HG02973 (cell line): ENCODE measurements around the gene FAAH2.
"Not testable (repeated sequence)": the region's sequence is repeated elsewhere in the genome, so short reads cannot be mapped to it uniquely, and the experiment has no call there.

Experiments
- ATAC-seq: cut with Tn5 transposase; IDR thresholded peaks from one replicate; pipeline ENCODE4 v1.9.1; 2021; ENCODE audit warnings: moderate library complexity; ENCODE audit not compliant: unreplicated experiment

Gene FAAH2, protein sequence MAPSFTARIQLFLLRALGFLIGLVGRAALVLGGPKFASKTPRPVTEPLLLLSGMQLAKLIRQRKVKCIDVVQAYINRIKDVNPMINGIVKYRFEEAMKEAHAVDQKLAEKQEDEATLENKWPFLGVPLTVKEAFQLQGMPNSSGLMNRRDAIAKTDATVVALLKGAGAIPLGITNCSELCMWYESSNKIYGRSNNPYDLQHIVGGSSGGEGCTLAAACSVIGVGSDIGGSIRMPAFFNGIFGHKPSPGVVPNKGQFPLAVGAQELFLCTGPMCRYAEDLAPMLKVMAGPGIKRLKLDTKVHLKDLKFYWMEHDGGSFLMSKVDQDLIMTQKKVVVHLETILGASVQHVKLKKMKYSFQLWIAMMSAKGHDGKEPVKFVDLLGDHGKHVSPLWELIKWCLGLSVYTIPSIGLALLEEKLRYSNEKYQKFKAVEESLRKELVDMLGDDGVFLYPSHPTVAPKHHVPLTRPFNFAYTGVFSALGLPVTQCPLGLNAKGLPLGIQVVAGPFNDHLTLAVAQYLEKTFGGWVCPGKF

DNA sequence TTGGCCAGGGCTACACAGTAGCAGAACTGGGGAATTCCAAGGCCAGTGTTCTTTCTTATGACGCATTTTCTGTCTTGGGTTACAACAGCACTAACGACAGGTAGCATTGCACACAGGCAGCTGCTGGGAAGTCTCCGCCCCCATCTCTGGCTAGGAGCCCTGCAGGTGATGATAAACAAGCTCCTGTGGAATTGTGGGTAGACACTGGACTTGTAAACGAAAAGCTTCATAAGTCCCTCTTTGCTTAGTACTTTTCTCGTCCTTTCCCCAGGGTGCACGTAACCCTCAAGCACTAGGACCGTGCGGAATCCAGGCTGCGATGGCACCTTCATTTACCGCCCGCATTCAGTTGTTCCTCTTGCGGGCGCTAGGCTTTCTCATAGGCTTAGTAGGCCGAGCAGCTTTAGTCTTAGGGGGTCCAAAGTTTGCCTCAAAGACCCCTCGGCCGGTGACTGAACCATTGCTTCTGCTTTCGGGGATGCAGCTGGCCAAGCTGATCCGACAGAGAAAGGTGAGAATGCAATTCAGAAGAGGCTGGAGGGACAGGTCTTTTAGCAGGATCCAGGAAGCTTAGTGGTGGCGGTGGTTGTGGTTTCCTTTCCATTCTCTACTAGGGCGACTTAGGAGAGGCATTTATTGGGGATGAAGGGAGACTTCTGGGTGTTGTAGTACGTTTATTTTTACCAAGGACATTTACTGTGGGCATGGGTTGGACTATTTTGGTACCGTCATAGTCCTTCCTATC is at the start of gene FAAH2:
Gene FAAH2, plus strand, starts transcription at position 200 of the 745 bp plus-strand sequence. Its CDS starts 120 bp downstream, at position 320.
- peak; percentile 99 for ATAC-seq

DNA sequence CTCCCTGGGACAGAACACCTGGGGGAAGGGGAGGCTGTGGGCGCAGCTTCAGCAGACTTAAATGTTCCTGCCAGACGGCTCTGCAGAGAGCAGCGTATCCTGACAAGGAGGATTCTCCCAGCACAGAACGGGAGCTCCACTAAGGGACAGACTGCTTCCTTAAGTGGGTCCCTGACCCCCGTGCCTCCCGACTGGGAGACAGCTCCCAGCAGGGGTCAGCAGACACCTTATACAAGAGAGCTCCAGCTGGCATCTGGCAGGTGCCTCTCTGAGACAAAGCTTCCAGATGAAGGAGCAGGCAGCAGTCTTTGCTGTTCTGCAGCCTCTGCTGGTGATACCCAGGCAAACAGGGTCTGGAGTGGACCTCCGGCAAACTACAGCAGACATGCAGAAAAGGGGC is 44.5 kb upstream of the FAAH2 start:
- no peak for ATAC-seq

DNA sequence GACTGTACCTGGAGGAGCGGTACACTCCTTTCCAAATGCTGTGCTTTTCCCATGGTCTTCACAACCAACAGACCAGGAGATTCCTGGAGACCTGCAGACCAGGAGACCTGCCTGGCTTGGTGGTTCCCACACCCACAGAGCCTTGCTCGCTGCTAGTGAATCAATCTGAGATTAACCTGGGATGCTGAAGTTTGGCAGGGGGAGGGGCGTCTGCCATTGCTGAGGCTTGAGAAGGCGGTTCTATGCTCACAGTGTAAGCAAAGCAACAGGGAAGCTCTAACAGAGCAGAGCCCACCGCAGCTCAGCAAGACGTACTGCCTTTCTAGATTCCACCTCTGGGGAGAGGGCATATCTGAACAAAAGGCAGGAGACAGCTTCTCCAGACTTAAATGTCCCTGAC is 34.5 kb upstream of the FAAH2 start:
- no peak for ATAC-seq

DNA sequence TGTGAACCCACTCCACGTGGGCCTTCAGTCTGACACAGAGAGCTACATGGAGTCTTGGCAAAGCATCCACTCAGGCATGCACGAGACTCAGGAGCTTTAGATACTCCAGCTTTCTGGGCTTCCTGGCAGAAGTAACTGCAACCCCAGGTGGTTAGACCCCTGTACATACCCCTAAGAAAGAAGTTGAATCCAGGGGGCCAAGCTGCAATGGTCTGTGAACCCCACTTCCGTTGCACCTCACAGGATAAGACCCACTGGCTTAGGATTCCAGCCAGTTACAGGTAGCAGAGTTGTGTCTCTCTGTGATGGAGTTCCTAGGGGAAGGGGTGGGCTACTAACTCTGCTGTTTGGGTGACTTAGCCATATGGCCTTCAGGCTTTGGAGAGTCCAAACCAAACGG is 21.4 kb upstream of the FAAH2 start:
- ATAC-seq: no peak

DNA sequence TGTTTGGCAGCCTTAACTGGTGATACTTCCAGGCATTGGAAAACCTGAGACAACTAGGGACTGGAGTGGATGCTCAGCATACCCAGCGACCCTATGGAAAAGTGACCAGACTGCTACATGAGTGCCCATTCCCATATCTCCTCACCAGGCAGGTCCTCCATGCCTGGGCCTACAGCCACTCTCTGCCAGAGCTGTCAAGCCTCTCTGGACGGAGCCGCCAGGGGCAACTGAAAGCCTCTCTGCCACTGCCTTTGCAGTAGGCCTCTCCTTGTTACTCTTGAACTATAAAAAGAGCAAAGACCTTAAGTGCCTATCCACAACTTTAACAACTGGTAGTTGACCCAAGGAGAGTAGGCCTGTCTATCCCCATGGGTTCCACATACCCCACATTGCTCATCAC is 20.2 kb upstream of the FAAH2 start:
- no peak for ATAC-seq

DNA sequence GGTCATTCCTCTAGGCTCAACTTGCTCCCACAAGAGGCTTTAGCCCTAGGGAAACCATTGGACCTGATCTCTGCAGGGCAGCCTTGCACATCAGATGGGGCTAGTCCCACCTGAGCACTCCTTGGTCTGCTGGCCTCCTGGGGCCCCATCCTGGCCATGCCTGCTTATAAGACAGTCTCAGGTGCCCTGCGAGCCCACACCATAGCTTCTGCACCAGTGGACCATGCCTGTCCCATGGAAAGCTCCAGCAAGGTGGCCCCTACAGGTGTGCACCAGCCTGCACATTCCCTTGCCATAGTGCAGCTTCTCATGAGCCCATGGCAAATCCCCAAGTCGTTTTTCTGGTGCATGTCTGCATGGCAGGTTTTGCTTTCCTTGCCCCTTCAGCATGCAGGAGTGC is 19.6 kb upstream of the FAAH2 start:
- no peak for ATAC-seq

DNA sequence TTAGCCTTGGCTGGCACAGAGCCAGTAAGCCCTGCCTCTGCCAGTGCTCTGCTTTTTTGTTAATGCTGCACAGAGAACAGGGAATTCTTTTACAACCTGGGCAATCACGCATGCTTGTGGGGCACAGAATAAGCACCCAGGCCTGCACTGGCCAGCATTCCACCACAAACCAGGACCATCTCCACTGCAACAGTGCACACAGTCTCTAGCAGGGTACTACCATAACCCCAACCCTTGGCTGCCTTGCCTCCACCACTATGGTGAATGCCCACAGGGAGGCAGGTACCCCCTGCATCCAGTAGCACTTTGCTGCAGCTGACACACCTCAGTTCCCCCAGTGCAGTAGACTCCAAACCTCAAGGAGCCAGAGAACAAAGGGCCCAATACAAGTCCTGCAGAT is 19.2 kb upstream of the FAAH2 start:
- ATAC-seq: no peak

DNA sequence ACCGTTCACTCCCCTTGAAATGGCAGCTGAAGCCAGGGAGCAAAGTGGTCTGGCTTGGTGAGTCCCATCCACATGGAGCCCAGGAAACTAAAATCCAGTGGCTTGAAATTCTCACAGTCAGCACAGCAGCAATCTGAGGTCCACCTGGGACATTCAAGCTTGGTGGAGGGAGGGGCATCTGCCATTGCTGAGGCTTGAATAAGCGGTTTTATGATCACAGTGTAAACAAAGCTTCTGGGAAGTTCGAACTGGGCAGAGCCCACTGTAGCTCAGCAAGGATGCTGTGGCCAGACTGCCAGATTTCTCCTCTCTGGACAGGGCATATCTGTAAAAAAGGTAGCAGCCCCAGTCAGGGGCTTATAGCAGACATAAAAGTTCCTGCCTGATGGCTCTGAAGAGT is 15.5 kb upstream of the FAAH2 start:
- ATAC-seq: no peak

DNA sequence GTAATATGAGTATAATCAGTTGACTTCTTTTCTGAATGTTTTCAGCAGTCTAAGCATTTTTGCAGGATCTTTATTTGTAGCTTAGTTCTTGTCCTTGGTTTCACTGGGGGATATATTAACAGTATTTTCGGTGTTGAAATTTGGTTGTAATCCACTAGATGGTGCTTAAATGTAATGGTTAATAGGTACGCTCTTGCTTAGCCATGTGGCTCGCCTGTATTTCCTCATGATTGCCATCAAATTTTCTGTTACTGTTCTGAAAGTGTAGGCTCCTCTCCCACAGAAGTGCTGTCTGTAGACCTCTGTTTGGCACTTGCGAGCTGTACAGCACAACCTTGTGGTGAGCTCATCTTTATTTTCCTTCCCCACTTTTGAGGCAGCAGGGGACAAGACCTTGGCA is 3.9 kb upstream of the FAAH2 start:
- no peak for ATAC-seq

DNA sequence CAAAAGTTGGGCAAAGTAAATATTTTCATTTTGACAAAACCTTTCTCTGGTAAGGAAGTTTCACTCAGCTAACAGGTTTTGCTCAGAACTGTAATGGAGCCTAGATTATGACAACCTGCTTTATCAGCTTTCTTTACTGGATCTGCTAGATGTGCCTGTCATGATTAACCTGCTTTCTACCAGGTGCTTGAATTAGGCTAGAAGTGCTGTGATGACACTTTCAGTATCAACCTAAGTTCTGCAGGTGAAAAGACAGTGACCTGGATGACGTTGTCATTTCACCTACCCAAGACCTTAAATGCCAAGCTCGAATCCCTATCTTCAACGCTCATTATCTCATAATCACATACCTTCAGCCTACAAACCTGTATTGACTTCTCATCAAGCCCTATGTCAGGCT is 1.5 kb upstream of the FAAH2 start:
- ATAC-seq: no peak

DNA sequence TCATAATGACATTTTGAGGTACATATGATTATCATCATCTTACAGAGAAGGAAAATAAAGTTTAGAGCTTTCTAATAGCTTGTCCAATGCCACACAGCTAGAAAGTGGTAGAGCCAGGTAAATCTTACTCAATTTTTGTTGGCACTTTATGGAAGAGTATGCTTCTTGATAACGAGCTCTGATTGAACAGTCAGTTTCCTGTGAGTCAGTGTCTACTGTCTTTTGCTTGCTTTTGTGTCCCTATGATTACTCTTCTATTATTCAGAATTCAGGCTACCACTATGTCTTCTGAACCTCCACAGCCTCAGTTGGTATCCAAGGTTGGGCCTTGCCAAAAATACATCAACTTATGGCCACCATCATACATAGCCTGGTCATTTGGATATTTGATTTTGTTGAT is 2.6 kb downstream of the FAAH2 start:
- ATAC-seq: no peak

DNA sequence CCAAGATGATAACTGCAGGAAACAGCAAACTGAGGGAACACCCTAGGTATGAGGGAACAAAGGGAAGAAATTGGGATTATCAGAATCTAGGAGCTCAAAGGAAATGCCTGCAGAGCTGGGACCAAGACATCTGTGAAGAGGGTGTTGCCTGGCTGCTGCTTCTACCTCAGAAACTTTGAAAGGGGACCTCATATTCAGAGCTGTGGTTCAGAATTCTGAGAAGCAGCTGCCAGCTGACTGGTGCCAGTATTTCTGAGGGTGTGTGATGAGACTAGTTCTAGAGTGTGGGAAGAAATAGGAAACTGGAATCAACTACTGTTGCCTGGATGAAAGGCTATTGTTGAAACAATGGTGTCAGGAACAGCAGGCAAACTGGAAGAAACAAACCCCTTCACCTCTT is 8.5 kb downstream of the FAAH2 start:
- no peak for ATAC-seq

DNA sequence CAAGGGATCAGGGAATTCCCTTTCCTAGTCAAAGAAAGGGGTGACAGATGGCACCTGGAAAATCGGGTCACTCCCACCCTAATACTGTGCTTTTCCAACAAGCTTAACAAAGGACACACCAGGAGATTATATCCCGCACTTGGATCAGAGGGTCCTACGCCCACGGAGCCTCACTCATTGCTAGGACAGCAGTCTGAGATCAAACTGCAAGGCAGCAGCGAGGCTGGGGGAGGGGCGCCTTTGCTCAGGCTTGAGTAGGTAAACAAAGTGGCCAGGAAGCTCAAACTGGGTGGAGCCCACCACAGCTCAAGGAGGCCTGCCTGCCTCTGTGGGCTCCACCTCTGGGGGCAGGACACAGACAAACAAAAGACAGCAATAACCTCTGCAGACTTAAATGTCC is 9.2 kb downstream of the FAAH2 start:
- not testable (repeated sequence) for ATAC-seq

DNA sequence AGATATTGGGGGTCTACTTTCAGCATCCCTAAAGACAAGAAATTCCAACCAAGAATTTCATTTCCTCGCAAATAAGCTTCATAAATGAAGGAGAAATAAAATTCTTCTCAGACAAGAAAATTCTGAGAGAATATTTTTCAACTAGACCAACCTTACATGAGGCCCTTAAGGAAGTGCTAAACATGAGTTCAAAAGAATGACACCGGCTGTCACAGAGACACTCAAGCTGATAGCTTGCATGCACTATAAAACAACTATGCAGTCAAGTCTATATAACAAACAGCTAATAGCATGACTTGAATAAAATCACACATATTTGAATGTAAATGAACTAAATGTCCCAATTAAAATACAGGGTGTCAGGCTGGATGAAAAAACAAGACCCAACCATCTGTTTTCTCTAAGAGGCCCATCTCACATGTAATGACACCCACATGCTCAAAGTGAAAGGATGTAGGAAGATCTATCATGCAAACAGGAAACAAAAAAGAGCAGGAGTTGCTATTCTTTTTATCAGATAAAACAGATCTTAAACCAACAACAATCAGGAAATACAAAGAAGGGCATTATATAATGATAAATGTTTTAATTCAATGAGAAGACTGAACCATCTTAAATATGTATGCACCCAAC is 27.2 kb downstream of the FAAH2 start:
- no peak for ATAC-seq

DNA sequence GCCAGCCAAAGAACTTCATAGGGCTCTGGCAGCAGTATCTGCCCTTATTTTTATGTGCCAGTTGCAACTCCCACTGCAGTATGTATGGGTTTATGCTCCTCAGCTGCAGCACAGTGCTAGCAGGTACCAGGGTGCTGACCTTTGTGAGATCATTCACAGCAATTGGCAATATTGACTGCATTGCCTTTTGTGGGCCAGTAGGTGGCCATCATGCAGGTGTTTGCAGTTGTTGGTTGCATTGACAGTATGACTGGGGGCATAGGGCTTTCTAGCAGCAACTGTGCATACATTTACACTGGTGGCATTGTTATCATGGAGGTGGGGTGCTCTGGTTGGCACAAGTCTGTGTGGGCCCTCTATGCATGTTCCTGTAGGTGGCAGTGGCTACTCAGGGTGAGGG is 42.5 kb downstream of the FAAH2 start:
- ATAC-seq: no peak

DNA sequence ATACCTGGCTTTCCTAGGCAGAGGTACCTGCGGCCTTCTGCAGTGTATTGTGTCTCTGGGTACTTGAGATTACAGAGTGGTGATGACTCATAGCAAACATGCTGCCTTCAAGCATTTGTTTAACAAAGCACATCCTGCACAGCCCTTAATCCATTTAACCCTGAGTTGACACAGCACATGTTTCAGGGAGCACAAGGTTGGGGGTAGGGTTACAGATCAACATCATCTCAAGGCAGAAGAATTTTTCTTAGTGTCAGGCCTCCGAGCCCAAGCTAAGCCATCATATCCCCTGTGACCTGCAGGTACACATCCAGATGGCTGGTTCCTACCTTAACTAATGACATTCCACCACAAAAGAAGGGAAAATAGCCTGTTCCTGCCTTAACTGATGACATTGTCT is 49.3 kb downstream of the FAAH2 start:
- ATAC-seq: not testable (repeated sequence)

DNA sequence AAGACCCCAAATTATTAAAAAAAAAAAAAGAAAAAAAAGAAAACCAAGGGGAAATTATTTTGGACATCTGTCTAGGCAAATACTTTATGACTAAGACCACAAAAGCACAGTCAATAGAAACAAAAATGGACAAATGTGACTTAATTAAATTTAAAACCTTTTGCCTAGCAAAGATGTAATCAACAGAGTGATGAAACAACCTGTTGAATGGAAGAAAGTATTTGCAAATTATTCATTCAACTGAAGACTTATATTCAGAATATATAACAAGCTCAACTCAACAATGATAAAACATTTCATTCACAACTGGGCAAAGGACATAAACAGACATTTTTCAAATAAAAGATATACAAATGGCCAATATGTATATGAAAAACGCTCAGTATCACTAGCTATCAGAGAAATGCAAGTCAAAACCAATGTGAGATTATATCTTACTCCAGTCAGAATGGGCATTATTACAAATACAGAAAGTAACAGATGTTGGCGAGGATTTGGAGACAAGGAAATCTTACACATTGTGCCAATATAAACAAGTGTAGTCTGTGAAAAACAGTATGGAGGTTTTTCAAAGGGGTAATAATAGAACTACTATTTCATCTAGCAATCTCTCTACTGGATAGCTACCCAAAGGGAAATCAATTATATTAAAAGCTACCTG is 67.1 kb downstream of the FAAH2 start:
- ATAC-seq: no peak

DNA sequence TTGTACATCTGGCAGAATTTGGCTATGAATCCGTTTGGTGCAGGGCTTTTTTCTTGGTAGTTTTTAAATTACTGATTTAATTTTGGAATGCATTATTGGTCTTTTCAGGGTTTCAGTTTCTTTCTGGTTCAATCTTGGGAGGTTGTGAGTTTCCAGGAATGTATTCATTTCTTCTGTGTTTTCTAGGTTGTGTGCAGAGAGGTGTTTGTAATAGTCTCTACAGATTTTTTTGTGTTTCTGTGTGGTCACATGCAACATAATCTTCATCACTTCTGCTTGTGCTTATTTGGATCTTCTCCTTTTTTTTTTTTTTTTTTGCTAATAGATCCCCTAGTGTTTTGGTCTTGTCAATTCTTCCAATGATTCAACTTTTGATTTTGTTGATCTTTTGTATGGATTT is 77.6 kb downstream of the FAAH2 start:
- no peak for ATAC-seq

DNA sequence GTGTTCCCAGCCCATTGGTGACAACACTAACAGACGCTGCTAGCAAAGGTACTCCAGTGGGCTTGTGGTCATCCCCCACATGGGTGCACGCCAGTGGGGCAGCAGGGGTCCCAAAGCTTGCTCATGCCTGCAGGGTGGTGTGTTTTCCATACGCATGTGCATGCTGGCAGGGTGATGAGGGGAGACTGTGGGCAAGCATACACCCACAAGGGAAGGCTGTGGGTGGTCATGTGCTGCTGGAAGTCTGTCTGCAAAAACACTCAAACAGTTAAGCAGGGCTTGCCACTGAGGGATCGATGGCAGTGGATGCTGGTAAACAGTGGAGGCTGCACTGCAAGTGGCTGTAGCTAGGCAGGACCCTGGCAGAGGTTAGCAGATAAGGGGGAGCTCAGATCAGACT is 79.9 kb downstream of the FAAH2 start:
- ATAC-seq: no peak

DNA sequence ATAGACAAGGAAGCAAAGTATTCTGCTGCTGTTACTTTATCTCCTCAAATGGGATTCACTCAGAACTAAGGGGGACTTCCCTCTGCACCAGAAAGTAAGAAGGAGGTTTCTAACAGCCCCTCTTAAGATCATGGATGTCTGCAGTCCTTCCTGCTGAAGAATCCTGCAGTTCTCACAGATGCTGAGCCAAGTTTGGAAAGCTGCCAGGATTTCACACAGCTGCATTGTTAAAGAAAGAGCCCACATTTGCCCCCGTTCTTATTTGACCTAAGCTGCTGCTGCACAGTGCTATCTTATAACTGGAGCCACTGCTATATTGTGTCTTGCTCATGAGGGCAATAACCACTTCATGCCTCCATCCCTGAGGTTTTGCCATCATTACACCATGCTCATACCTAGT is 81.1 kb downstream of the FAAH2 start:
- no peak for ATAC-seq

DNA sequence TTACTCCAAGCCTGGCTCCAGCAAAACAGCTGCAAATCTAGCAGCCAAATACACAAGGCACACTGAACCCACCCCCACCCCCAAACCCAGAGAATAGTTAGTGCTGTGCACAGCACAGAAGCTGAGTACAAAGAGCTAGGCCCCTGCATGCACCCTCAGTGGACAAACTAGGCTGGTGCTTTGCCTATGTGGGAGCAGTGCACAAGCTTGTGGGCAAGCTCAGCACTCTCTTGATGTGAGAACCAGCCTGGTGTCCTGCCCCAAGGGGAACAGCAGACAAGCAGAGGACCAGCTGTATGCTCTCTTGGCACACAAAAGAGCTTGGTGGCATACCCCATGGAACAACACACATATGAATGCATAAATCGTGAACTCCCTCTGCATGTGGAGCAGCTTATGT is 81.7 kb downstream of the FAAH2 start:
- ATAC-seq: no peak
